HG02588 (cell line): ENCODE data around the gene BOD1.
A peak's percentile ranks its signal among the peaks of the same experiment; 100 is the strongest.

ENCODE experiments used
- ATAC-seq: cut with Tn5 transposase; IDR thresholded peaks from one replicate; pipeline ENCODE4 v1.9.1; 2021; ENCODE audit warnings: mild to moderate bottlenecking, moderate library complexity; ENCODE audit not compliant: unreplicated experiment

Gene BOD1

GRCh38 chr5:173642191-173642816, 25.9 kb upstream of the BOD1 start:
- no peak for ATAC-seq

GRCh38 chr5:173640156-173640804, 23.8 kb upstream of the BOD1 start:
- no peak for ATAC-seq

GRCh38 chr5:173638126-173639040, 21.9 kb upstream of the BOD1 start:
- no peak for ATAC-seq

GRCh38 chr5:173637340-173637739, 20.9 kb upstream of the BOD1 start:
- ATAC-seq, result no peak

GRCh38 chr5:173634465-173634983, 18.1 kb upstream of the BOD1 start:
- ATAC-seq, result no peak

- no peak for ATAC-seq
Measured at GRCh38 chr5:173633304-173633703, 16.9 kb upstream of the BOD1 start.

GRCh38 chr5:173631478-173631877, 15.0 kb upstream of the BOD1 start:
- ATAC-seq, result no peak

GRCh38 chr5:173630724-173631365, 14.4 kb upstream of the BOD1 start:
- ATAC-seq, result no peak

GRCh38 chr5:173629628-173630027, 13.2 kb upstream of the BOD1 start:
- no peak for ATAC-seq

- ATAC-seq, result no peak
Measured at GRCh38 chr5:173628501-173628900, 12.1 kb upstream of the BOD1 start.

- ATAC-seq, result no peak
Measured at GRCh38 chr5:173627860-173628392, 11.5 kb upstream of the BOD1 start.

- no peak for ATAC-seq
Measured at GRCh38 chr5:173627271-173627670, 10.8 kb upstream of the BOD1 start.

GRCh38 chr5:173626505-173626820, 10.0 kb upstream of the BOD1 start:
- ATAC-seq, result no peak

- ATAC-seq, result peak; percentile 74
Measured at GRCh38 chr5:173625673-173626504, 9.4 kb upstream of the BOD1 start.

GRCh38 chr5:173625261-173625660, 8.8 kb upstream of the BOD1 start:
- no peak for ATAC-seq

- no peak for ATAC-seq
Measured at GRCh38 chr5:173624282-173624681, 7.8 kb upstream of the BOD1 start.

- ATAC-seq, result no peak
Measured at GRCh38 chr5:173623789-173624188, 7.3 kb upstream of the BOD1 start.

GRCh38 chr5:173623296-173623771, 6.9 kb upstream of the BOD1 start:
- no peak for ATAC-seq

GRCh38 chr5:173622183-173623047, 6.0 kb upstream of the BOD1 start:
- ATAC-seq, result no peak
